Posterior vena cava (tissue), 2 donors: ENCODE data around the gene HOXB5. TPM values are rescaled to one million over a fixed set of nuclear protein-coding genes. Genes with fewer than 3 reads are reported as not detected.

Source experiments
- DNase-seq: peaks from one replicate; pipeline ENCODE4 v3.0.0-alpha.2; 2020; ENCODE audit warnings: low spot score
- intact Hi-C, 2 donors: fragments of 100-400 bp; cut with DNase I; formaldehyde crosslinking; loops; one replicate each; pipeline versions ENCODE4 v1.14.1 to v1.14.2; 2022 to 2023
- total RNA-seq, 2 donors: library from RNA; stranded (reverse); fragmentation: NEBNext Ultra II Directional; extraction: Animal tissue kit (Norgen Biotek cat#: 25700); gene quantifications; one replicate each; pipeline ENCODE4 v1.2.1, GENCODE V29; 2021
- donor health status: DM: yes; HTN: yes; CAD: no.
- donor health status: DM: yes; HTN: yes; CAD: no.

Gene HOXB5
- total RNA-seq, 2 donors from 2014 or later, result 1.1 to 2.8 TPM

GRCh38 chr17:48568499-48569239 is 24.9 kb downstream of the HOXB5 start:
- DNase-seq, result no peak
- intact Hi-C loops, result no loop called here

GRCh38 chr17:48567646-48568354 is 25.8 kb downstream of the HOXB5 start:
- intact Hi-C loops, result no loop called here
- no peak for DNase-seq

GRCh38 chr17:48567209-48567608 is 26.4 kb downstream of the HOXB5 start:
- intact Hi-C loops, result no loop called here
- no peak for DNase-seq

- no peak for DNase-seq
- intact Hi-C loops, result no loop called here
Measured at GRCh38 chr17:48566717-48567116, 26.9 kb downstream of the HOXB5 start.

GRCh38 chr17:48565925-48566710 is 27.5 kb downstream of the HOXB5 start:
- intact Hi-C loops, result no loop called here
- DNase-seq, result no peak

- intact Hi-C loops, result no loop called here
Measured at GRCh38 chr17:48565022-48565554, 28.5 kb downstream of the HOXB5 start.

GRCh38 chr17:48564188-48565021 is 29.2 kb downstream of the HOXB5 start:
- no peak for DNase-seq
- intact Hi-C loops, result no loop called here

More at GRCh38 chr17:48565022-48565554, 28.5 kb downstream of the HOXB5 start:
- DNase-seq, result no peak

GRCh38 chr17:48563867-48564187 is 29.8 kb downstream of the HOXB5 start:
- DNase-seq, result no peak
- intact Hi-C loops, result no loop called here

- no peak for DNase-seq
- intact Hi-C loops, result no loop called here
Measured at GRCh38 chr17:48563385-48563838, 30.2 kb downstream of the HOXB5 start.

- DNase-seq, result no peak
- intact Hi-C loops, result no loop called here
Measured at GRCh38 chr17:48562934-48563333, 30.6 kb downstream of the HOXB5 start.

- intact Hi-C loops, result no loop called here
- no peak for DNase-seq
Measured at GRCh38 chr17:48561884-48562810, 31.4 kb downstream of the HOXB5 start.

- intact Hi-C loops, result no loop called here
- DNase-seq, result no peak
Measured at GRCh38 chr17:48559840-48560817, 33.5 kb downstream of the HOXB5 start.

GRCh38 chr17:48559122-48559839 is 34.3 kb downstream of the HOXB5 start:
- DNase-seq, result no peak

GRCh38 chr17:48558831-48559121 is 34.8 kb downstream of the HOXB5 start:
- intact Hi-C loops, result no loop called here
- DNase-seq, result no peak

More at GRCh38 chr17:48559122-48559839, 34.3 kb downstream of the HOXB5 start:
- intact Hi-C loops, result no loop called here

GRCh38 chr17:48558057-48558830 is 35.3 kb downstream of the HOXB5 start:
- intact Hi-C loops, result no loop called here
- no peak for DNase-seq
